HG02973 (cell line): ENCODE results near the gene SH3RF2.

Source experiments
- ATAC-seq: cut with Tn5 transposase; IDR thresholded peaks from one replicate; pipeline ENCODE4 v1.9.1; 2021; ENCODE audit warnings: moderate library complexity; ENCODE audit not compliant: unreplicated experiment

SH3RF2 gene

DNA sequence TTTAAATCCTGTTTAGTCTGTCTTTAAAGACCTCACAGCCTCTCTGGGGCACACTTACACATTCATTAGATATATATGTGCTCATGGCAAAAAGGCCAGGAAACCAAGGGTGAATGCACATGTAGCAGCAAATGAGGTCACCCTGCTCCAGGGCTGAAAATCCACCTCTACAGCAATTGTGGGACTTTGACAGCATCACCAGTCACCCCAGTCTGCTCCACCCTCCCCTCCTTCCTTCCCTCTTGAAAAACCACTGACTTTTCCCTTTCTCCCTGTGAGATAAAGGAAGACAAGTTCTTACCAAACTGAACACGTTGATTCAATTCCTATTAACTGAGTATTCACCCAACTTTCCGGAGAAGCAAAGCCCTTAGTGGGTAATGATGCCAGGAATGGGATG is 15.2 kb upstream of the SH3RF2 start:
- ATAC-seq, result no peak

GRCh38 chr5:145922059-145922458 is 14.3 kb upstream of the SH3RF2 start:
- ATAC-seq, result no peak

GRCh38 chr5:145923405-145923804 is 13.0 kb upstream of the SH3RF2 start:
- no peak for ATAC-seq

- no peak for ATAC-seq
These were observed 11.5 kb upstream of the SH3RF2 start for GRCh38 chr5:145924849-145925248.

GRCh38 chr5:145925353-145925752 is 11.0 kb upstream of the SH3RF2 start:
- no peak for ATAC-seq

- no peak for ATAC-seq
These were observed 10.6 kb upstream of the SH3RF2 start for GRCh38 chr5:145925803-145926202.

DNA sequence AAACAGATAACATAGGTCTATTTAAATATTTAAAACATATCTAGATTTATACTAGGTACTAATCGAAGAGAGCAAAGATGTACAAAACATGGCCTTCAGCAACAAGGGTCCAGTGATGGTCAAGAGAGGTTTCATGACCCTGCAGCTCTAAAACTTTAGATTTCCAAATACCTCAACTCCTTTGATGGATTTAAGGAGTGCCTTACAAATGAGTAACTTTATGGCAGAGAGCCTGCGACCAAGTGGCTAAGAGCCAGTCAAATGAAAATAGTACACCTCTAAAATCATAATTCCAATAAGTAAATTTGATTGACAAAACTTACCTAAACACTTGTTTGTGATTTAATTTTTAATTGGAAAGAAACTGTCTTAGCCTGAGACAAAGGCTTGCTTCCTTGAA is 4.7 kb upstream of the SH3RF2 start:
- no peak for ATAC-seq

GRCh38 chr5:145934276-145934675 is 2.1 kb upstream of the SH3RF2 start:
- ATAC-seq, result no peak

DNA sequence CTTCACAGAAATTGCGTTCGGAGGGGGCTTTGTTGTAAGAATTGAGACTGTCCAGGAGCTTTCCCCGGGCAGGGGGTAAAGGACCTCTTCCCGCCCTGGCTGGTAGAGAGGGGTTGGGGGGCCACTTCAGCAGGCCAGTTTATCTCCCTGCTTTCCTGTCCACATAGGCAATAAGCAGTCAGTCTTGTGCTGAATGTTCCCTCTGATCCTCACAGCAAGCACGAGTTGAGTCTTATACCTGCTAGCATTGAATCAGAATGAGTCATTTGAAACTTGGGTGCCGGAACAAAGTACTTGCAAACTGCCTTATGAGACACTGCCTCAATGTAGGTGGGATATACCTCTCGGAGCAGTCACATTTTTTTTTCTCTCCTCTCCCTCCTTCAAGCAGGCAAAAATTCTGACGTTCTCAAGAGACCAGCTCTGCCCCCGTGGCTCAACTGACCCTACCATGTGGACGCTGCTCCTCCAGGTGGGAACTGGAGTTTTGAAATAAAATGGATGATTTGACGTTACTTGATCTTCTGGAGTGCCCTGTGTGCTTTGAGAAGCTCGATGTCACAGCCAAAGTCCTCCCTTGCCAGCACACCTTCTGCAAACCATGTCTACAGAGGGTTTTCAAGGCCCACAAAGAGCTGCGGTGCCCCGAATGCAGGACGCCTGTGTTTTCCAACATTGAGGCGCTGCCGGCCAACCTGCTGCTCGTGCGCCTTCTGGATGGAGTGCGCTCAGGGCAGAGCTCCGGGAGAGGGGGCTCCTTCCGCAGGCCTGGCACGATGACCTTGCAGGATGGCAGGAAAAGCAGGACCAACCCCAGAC is 1.3 kb downstream of the SH3RF2 start:
- peak; percentile 63 for ATAC-seq

DNA sequence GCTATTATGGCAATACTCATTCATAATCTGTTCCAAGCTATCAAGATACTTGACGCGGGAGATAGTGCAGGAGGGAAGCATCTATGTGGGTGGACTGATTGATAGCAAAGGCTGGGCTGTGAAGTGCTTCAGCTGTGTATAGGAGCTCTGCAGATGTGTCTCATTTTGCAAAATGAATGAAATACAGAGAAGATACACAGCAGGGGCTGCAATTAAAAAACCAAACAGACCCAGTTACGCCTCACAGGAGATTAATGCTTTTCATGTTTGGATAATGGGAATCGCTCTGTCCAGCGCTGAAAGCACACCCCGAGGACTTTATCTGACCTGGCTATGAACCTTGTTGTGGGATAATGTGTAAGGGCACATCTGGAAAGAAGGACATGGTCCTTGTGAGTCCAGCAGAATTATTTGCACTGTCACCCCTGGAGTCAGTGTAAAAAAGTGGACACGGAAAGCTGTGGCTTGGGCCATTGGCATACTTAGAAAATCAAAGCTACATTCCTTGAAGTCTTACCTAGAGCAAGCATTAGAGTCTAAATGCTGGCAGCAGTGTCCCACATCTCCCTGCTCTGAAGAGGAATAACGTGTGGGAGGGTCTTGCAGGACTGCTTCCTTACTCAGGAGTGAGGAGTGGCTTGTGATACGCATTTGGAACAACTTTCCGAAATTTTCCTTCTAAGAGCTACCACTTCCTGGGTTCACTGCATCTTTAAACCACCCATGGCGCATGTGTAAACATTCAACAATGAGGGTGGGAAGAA is 2.6 kb downstream of the SH3RF2 start:
- ATAC-seq, result no peak

DNA sequence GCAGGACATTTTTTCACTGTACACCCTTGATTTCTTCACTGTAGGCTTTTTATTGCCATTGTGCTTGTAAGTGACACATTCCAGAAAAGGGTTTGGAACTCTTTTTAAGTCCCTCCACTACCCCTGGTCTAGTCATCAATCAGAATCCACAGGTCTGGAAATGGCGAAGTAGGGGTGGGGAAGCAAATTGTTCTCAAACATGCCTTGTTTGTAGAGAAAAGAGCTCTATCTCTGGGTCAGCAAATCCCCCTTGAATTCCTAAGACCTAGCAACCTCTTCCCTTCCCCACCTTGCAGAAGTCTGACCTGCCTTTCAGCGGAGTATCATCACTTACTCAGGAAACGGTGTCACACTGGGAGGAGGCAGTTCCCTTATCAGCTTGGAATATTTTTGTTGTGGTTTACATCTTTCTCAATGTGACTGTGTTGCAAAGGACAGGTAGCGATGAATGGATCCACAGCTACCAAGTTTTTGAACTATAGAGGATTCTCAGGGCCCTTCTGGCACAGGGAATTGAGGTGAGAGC is 3.2 kb downstream of the SH3RF2 start:
- ATAC-seq, result no peak

DNA sequence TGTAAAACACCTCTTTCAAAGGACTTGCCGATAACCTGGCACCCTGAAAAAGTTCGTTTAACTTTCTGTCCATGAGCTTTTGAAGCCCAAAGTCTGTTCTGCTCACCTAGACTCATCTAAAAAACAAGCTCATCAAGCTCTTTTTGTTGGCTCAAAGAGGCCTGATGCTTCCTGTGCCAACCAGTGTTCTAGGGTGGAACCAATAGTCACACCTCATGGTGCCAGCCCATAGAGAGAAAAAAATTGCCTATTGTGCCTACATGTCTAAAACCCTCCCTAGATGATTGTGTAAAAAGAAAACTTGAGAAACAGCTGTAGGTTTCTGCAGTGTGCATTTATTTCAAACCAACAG is 4.7 kb downstream of the SH3RF2 start:
- no peak for ATAC-seq

DNA sequence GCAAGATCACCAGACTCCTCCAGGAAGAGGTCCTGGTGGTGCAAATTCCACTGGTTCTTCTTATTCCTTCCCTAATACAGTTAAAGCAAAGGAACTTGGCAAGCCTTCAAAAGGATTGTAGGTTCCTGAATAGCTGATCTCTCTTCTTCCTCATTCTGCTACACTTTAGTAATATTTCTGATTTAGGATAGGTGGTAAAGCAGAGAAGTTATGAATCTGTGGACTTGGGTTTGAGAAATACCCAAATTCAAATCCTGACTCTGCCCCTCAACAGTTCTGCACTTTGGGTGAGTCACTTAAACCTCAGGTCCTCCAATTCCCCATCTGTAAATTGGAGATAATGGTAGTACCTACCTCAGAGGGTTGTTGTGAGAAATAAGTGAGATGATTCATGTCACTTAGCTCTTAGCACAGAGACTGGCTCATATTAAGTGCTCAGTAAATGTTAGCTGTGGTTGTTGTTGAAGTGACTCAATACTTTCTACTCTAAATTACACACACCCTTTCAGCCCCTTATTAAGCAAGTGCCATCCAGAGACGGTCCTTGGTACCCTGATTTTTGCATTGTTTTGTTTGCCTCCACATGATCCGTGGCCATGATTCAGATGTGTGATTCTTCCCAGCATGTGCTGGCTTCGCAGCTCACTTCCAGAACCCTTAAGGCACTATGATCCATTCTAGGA is 5.2 kb downstream of the SH3RF2 start:
- ATAC-seq, result no peak

DNA sequence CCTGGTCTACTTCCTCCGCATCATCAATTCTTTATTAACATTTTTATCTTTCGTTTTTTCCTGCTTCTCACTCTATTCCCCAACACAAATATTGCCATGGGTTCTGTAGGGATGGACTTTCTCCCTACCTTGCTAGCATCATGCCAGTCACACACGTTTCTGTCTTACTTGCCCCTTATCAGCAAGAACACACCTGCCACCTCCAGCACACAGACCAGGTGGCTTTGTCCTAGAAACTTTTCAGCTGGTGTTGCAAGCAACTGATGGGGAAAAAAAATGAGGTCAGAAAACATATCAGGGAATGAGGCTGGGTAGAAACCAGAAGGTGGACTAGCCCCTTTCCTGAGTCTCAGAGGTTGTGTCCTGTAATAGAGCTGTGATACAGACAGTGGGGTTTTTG is 5.8 kb downstream of the SH3RF2 start:
- ATAC-seq, result no peak

DNA sequence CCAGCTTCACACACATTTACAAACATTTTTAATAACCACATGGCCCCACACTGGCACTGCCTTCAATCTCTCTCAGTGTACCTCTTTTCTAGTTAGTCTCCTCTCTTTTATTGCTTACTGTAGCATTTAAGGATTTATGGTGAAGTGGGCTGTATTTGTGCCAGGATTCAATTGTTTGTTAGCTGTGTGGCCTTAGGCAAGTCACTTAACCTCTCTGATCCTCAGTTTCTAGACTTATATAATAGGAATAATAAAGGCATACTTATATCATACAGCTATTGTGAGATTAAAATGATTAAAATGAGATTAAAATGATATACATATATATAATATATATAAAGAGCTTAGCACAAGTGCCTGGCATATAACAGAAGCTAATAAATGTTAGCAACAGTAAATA is 6.4 kb downstream of the SH3RF2 start:
- no peak for ATAC-seq

GRCh38 chr5:145943674-145944121 is 7.3 kb downstream of the SH3RF2 start:
- no peak for ATAC-seq

- no peak for ATAC-seq
These were observed 8.0 kb downstream of the SH3RF2 start for GRCh38 chr5:145944328-145944727.

GRCh38 chr5:145945620-145946111 is 9.3 kb downstream of the SH3RF2 start:
- no peak for ATAC-seq

GRCh38 chr5:145946112-145946861 is 9.9 kb downstream of the SH3RF2 start:
- ATAC-seq, result peak; percentile 95

- no peak for ATAC-seq
These were observed 11.2 kb downstream of the SH3RF2 start for GRCh38 chr5:145947581-145947980.

- ATAC-seq, result no peak
These were observed 11.7 kb downstream of the SH3RF2 start for GRCh38 chr5:145948047-145948446.
